ENCODE data around the gene ELOF1.
"Not testable (repeated sequence)": the region's sequence is repeated elsewhere in the genome, so short reads cannot be mapped to it uniquely, and the experiment has no call there.

The ELOF1 gene

GRCh38 chr19:11558881-11559828 is at the start of gene ELOF1:
Gene ELOF1 (minus strand): TSS chr19:11559230. CDS start chr19:11554347, 4,883 bp downstream.
- DNase-seq, result peak; percentile 96

- DNase-seq, result no peak
These were observed 47.5 kb upstream of the ELOF1 start for GRCh38 chr19:11606484-11606883.

GRCh38 chr19:11599704-11600103 is 40.7 kb upstream of the ELOF1 start:
- DNase-seq, result not testable (repeated sequence)

GRCh38 chr19:11598746-11599145 is 39.7 kb upstream of the ELOF1 start:
- DNase-seq, result no peak

- no peak for DNase-seq
These were observed 39.1 kb upstream of the ELOF1 start for GRCh38 chr19:11598103-11598483.

- DNase-seq, result peak; percentile 95
These were observed 38.4 kb upstream of the ELOF1 start, which contains the start of gene ZNF627 for GRCh38 chr19:11597202-11598102. Gene ZNF627 (plus strand): TSS chr19:11597483. CDS start chr19:11597628, 145 bp downstream.

- no peak for DNase-seq
These were observed 37.1 kb upstream of the ELOF1 start for GRCh38 chr19:11596156-11596555.

GRCh38 chr19:11594084-11594483 is 35.1 kb upstream of the ELOF1 start:
- no peak for DNase-seq

GRCh38 chr19:11587975-11588631 is 29.1 kb upstream of the ELOF1 start:
- no peak for DNase-seq

- DNase-seq, result peak; percentile 70
These were observed 28.4 kb upstream of the ELOF1 start for GRCh38 chr19:11587302-11587974.

- DNase-seq, result no peak
These were observed 27.3 kb upstream of the ELOF1 start for GRCh38 chr19:11586331-11586730.

GRCh38 chr19:11581740-11582139 is 22.7 kb upstream of the ELOF1 start:
- DNase-seq, result no peak

- no peak for DNase-seq
These were observed 21.1 kb upstream of the ELOF1 start for GRCh38 chr19:11580116-11580515.

- peak; percentile 8 for DNase-seq
These were observed 19.5 kb upstream of the ELOF1 start for GRCh38 chr19:11578258-11579142.

GRCh38 chr19:11577451-11578257 is 18.6 kb upstream of the ELOF1 start, which contains the start of gene ACP5:
Gene ACP5 (minus strand): TSS chr19:11577645. CDS start chr19:11577317, 328 bp downstream.
- no peak for DNase-seq

- DNase-seq, result no peak
These were observed 17.2 kb upstream of the ELOF1 start for GRCh38 chr19:11576227-11576626.

GRCh38 chr19:11574689-11575088 is 15.7 kb upstream of the ELOF1 start:
- DNase-seq, result no peak

GRCh38 chr19:11573763-11574162 is 14.7 kb upstream of the ELOF1 start:
- DNase-seq, result not testable (repeated sequence)

- DNase-seq, result not testable (repeated sequence)
These were observed 14.3 kb upstream of the ELOF1 start for GRCh38 chr19:11573354-11573753.

GRCh38 chr19:11570039-11570462 is 11.0 kb upstream of the ELOF1 start:
- DNase-seq, result no peak
